GM19239 (cell line): ENCODE results near the gene SPG7.
"Not testable (repeated sequence)": the region's sequence is repeated elsewhere in the genome, so short reads cannot be mapped to it uniquely, and the experiment has no call there.

Source experiments
- DNase-seq: peaks from one replicate; pipeline ENCODE4 v3.0.0; 2011; ENCODE audit warnings: low spot score; ENCODE audit not compliant: insufficient read length
- FAIRE-seq: peaks from 2 replicates; lab custom pipeline; 2011; peaks lifted over from hg19 to GRCh38; lab: Jason Lieb, UNC

SPG7 gene

DNA sequence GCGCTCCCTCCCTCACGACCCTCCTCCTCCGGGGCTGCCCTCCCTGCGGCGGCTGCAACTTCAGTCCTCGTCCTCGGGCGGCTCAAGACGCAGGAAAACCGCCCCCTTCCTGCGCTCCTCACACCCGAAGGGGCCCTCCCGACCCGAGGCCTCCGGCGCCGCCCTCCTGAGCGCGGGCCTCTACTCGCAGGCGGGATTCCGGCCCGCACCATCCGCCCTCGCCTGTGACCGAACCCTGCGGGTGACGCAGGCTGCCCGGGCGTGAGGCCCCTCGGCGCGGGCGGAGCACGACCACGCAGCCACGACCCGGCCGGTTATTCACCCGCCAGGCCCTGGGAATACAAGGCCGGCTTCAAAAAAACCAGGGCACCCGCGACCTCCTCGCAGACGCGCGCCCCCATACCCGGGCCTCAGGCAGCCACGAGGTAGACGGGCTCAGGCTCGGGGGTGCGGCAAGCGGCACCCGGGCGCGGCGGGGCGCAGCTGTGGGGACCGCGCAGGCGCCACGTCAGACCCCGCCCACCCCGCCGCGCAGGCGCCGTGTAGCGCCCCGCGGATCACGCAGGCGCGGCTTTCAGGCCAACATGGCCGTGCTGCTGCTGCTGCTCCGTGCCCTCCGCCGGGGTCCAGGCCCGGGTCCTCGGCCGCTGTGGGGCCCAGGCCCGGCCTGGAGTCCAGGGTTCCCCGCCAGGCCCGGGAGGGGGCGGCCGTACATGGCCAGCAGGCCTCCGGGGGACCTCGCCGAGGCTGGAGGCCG is at the start of gene SPG7:
TSS of gene SPG7 (plus strand) at position 570 of the 757 bp plus-strand sequence. CDS start at position 585, 15 bp downstream.
- FAIRE-seq = peak; percentile 48

DNA sequence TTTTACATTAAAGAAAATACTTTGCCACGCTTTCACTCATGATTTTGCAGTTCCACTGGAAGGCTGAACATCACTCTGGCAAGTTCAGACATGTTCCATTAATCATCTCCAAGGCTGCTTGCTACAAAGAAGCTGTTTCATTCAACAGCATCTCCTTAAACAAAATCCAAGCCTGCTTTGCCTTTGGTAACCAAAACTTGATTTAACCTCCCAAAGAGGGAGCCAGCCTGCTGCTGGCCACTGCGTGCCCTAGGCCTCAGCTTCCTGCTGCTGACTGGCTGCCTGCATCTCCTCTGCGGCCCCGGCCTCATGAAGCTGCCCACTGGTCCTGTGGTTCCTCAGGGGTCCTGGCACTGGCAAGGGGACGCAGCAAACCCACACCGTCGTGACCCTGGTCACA is 49.7 kb upstream of the SPG7 start:
- FAIRE-seq (no peak), DNase-seq (no peak)

More for the DNA sequence above, at the start of gene SPG7:
- peak; percentile 95 for DNase-seq

DNA sequence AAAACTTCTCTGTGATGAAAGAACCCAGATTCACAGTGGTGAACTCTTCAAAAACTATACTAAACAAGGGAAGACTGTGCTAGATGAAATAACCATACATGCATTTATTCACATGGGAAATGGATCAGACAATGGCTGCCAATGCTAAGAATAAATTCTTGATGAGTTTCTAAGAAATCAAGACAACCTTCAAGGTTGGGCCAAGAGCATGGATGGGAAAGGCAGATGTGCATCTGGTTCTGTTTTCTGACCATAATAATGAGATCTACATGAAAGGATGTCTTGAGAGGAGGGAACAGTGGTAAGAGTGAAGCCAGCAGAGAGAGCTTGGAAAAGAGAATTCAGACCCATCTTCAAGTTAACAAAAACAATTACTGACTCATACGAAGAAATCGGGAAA is 49.2 kb upstream of the SPG7 start:
- no peak for FAIRE-seq
- no peak for DNase-seq

DNA sequence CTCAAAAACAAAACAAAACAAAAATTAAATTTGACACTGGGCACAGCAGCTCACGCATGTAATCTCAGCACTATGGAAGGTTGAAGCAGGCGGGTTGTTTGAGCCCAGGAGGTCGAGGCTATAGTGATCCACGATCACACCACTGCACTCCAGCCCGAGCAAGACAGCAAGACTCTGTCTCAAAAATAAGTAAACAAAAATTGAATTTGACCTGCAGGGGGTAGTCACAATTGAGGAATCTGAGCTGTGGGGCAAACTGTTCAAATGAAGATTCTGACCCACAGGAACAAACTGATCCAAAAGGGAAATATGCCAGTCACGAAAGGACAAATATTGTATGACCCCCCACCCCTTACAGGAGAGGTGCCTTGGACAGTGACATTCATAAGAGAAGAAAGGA is 47.6 kb upstream of the SPG7 start:
- no peak for DNase-seq
- no peak for FAIRE-seq

DNA sequence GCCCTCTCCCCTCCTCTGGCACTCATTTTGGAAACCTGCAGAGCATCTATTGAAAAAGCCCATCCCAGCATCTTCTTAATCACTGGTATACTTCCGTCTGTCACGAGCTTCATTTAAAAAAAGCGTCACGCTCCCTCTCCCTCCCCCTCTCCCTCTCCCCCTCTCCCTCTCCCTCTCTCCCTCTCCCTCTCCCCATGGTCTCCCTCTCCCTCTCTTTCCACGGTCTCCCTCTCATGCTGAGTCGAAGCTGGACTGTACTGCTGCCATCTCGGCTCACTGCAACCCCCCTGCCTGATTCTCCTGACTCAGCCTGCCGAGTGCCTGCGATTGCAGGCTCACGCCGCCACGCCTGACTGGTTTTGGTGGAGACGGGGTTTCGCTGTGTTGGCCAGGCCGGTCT is 46.3 kb upstream of the SPG7 start:
- DNase-seq, FAIRE-seq: not testable (repeated sequence)

DNA sequence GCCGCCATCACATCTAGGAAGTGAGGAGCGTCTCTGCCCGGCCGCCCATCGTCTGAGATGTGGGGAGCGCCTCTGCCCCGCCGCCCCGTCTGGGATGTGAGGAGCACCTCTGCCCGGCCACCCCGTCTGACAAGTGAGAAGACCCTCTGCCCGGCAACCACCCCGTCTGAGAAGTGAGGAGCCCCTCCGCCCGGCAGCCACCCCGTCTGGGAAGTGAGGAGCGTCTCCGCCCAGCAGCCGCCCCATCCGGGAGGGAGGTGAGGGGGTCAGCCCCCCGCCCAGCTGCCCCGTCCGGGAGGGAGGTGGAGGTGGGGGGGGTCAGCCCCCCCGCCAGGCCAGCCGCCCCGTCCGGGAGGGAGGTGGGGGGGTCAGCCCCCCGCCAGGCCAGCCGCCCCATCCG is 45.6 kb upstream of the SPG7 start:
- FAIRE-seq = not testable (repeated sequence)

DNA sequence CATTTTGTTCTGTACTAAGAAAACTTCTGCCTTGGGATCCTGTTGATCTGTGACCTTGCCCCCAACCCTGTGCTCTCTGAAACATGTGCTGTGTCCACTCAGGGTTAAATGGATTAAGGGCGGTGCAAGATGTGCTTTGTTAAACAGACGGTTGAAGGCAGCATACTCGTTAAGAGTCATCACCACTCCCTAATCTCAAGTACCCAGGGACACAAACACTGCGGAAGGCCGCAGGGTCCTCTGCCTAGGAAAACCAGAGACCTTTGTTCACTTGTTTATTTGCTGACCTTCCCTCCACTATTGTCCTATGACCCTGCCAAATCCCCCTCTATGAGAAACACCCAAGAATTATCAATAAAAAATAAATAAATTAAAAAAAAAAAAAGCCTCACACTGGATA is 44.9 kb upstream of the SPG7 start:
- not testable (repeated sequence) for DNase-seq, FAIRE-seq

More for the DNA sequence above, 45.6 kb upstream of the SPG7 start:
- DNase-seq = not testable (repeated sequence)

DNA sequence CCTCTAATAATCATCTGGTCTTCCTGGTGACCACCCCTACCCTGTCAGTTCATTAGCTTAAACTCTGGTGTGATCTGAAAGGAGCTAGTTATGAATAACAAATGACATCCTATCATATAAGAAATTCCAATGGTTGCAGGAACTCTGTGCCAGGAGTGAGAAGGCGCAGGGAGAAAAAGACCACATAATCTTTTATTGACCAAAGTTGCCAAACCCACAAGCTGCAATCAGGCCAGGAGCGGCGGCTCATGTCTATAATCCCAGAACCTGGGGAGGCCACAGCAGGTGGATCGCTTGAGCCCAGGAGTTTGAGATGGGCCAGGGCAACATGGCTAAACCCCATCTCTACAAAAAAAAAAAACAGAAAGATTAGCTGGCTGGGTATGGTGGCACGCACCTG is 41.3 kb upstream of the SPG7 start:
- DNase-seq (no peak), FAIRE-seq (no peak)

DNA sequence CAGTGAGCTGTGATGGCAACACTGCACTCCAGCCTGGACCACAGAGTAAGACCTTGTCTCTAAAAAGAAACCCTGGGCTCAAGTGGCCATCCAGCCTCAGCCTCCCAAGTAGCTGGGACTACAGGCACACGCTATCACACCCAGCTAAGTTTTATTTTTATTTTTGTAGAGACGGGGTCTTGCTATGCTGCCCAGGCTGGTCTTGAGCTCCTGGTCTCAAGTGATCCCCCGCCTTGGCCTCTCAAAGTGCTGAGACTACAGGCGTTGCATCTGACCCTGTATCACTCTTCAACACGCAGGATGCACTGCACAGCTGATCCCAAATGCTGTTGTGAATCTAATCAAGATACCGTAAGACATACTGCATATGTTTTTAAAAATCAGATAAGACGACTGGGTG is 40.8 kb upstream of the SPG7 start:
- no peak for FAIRE-seq
- DNase-seq = no peak

DNA sequence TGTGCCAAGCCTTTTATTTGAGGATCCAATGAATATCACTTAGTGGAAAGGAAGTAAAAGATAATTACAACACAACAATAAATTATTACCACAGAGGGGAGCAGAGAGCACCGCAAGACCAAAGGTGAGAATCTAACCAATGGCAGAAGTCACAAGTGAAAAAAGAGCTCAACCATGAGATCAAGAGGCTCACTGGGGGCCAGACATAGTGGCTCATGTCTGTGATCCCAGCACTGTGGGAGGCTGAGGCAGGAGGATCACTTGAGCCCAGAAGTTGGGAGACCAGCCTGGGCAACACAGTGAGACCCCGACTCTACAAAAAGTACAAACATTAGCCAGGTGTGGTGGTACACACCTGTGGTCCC is 35.5 kb upstream of the SPG7 start:
- FAIRE-seq (no peak), DNase-seq (no peak)

DNA sequence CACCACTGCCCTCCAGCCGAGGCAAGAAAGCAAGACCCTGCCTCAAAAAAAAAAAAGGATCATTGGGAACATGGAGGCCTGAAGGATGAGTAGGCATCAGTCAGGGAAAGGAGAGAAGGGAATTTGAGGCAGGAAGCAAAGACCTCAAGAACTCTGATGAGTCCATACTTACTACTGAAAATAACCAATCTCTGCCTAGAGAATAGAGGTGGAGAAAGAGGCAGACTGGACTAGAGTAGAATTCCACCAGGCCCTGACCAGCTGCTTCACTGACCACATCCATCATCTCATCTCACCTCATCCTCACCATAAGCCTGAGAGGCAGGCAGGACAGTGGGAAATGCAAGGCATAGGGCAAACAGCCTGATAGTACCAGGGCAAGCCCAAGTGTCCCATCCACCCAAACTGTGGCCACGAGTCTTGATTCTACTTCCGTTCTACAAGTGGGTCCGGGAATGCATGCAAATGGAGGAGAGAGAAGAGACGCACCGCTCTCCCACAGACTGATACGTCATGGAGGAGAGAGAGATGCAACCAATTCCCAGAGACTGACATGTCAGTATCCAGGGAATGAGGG is 35.0 kb upstream of the SPG7 start:
- FAIRE-seq (no peak), DNase-seq (no peak)

DNA sequence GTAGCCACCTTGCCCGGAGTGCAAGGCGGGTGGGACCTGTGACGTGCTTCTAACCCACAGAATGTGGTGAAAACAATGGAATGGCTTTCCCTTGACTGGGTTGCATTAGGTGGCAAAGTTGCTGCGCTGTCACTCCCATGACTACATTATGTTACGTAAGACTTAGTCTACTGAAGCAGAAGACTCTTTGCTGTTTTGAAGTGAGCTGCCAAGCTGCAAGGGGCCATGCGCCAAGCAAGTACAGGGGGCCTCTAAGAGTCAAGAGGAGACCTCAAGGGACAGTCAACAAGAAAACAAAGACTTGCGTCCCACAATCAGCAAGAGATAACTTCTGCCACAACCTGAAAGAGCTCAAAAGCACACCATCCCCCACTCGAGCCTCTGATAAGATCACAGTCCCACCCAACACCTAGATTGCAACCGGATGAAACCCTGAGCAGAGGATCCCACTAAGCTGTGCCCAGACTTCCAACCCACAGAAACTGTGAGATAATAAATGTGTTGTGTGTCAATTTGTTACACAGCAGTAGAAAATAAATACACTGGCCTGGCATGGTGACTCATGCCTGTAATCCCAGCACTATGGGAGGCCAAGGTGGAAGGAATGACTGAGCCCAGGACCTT is 34.3 kb upstream of the SPG7 start:
- DNase-seq = no peak
- no peak for FAIRE-seq

DNA sequence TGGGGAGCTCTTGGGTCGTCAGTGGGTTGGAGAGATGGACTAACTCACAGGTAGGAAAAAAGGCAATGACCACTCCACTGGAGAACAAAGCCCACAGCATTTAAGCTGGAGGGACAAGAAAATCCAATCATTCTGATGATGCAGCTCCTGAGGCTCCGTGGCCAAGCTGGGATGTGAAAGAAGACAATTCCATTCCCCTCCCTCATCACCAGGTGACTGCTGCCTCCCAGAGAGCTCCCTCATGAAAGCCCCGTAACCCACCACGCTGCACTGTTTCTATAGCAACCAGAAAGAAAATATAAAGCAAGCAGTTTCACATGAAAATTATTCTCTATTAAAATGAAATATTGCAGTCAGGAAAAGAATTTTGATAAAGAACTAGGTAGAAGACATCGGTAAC is 33.1 kb upstream of the SPG7 start:
- FAIRE-seq (no peak), DNase-seq (no peak)

DNA sequence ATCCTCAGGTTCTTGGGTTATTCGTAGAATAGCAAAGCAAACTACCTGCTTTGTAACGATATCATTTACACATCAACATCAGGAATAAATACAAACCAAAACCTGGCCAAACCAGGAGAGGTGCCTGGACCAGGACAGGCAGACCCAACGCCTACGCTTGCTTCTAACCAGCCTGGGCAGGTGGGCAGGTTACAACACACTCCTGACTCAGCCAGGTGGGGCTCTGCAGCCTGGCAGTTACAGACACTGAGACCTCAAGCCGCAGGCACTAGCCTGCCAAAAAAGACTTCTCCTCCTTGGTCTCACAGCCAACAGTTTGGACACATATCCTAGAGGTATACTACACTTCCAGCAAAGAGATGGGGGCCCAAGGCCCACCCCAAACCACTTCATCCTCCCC is 31.8 kb upstream of the SPG7 start:
- FAIRE-seq = peak; percentile 33
- no peak for DNase-seq

DNA sequence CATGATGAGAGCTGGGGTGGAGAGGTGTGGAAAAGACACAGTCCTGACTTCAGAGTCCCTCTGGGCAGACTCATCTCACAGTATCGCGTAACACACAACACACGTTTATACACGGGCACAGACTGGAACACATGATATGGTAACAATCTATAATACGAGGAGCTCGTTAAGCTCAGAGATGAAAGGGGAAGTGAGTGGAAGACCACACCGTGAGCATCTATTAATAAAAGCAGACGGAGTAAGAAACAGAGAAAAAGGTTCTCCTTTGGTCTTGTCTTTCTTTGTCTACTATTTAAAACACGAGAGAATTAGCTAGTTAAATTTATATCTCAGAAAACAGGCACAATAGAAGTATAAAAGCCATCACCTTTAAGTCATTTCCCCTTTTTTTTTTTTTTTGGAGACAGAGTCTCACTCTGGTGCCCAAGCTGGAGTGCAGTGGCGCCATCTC is 31.4 kb upstream of the SPG7 start:
- FAIRE-seq = no peak
- DNase-seq = no peak

DNA sequence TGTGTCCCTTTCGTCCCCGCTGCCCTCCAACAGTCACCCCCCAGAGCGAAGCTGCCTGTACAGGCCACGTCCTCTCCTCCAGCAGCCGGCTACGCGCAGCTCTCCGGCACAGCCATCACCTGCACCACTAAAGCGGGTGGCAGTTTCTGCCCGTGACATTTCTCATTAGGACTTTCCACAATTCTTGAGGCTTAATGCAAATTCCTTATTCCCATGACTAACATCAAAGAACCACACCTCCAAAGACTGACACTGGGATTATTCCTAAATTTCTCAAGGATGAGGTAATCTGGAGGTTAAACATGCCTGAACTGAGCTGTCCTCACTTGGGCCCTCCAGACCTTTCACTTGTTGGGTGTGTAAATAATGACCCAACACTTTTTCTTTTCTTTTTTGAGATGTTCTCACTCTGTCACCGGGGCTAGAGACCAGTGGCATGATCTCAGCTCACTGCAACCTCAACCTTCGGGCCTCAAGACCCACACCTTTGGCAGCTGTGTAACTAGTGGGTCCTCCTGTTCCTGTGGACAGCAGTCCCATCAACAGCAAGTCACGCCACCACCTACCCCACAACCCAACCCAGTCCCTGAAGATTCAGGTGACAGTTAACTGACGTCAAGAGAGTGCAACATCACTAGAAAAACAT is 29.5 kb upstream of the SPG7 start:
- DNase-seq (no peak), FAIRE-seq (no peak)

DNA sequence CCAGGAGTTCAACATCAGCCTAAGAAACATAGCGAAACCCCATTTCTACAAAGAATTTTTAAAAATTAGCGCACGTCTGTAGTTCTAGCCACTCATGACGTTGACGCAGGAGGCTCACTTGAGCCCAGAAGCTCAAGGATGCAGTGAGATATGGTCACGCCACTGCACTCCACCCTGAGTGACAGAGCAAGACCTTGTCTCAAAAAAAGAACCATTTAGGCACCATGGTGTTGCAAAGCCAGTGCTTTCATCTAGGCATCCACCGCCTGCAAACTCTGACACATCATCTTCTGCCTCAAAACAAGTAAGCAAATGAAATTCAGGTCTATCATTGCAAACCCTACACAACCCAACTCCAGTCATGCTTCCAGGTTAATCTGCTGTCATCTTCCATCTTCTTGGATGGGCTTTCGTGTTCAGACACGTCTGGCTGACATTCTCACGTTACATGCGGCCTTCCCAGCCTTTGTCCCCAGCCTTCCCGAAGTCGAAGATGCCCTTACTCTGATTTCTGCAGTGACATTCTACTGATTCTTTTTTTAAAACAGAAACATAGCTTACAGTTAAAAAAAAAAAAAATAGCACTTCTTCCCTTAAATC is 26.7 kb upstream of the SPG7 start:
- no peak for FAIRE-seq
- no peak for DNase-seq

DNA sequence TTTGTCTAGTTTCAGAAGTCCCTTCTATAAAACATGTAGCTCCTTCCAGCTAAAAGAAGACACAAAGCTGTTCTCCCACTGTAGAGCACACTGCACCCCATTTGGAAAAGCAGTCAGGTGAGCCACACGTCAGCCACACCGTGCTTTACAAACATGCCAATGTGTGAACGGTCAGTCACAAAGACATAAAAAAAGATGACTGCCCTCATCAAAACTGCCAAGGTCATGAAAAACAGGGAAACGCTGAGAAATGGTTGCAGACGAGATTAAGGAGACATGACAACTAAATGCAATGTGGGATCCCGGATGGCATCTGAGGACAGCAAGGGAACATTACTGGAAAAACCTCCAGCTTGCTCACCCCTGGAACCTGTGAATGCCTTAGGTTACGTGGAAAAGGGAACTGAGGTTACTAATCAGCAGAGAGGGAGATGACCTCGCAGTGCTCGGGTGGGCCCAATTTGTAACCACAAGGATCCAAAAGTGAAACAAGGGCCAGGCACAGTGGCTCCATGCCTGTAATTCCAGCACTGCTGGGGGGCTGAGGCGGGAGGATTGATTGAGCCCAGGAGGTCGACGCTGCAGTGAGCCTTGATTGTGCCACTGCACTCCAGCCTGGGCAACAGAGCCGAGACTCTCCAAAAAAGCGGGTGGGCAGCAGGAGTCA is 25.9 kb upstream of the SPG7 start:
- no peak for DNase-seq
- FAIRE-seq = no peak

DNA sequence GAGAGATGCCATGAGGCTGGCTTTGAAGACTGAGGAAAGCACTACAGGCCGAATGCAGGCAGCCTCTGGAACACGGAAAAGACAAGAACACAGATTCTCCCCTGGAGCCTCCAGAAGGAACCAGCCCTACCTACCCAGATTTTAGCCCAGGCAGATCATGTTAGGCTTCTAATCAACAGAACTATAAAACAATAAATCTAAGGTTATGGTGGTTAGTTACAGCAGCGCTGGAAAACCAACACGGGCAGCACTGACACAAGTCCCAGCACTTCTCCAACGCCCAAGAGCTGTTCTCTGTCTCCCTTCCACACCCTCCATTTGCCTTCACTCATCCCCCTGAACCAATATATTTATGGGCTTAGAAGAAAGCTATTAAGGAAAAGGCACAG is 25.4 kb upstream of the SPG7 start:
- no peak for DNase-seq

DNA sequence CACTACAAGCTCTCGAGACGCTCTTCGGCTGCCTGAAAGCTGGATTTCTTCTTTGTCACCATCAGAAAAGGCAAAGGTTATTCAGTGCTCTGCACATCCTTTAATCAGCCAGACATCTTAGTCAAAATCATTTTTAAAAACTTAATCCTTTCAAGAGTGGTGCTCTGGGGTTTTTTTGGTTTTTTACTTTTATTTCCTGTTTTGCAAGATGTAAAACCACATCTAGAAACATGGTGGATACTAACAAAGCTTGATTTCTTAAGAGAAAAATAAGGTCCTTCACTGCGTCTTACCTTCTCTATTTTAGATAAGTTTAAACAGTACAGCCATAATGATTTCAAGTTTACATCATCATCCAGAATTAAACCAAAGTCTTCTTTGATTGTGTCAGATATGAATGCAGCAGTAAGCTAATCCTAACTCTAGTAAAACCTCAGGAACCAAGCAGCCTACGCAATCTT is 24.1 kb upstream of the SPG7 start:
- FAIRE-seq (no peak), DNase-seq (no peak)

More for the DNA sequence above, 25.4 kb upstream of the SPG7 start:
- FAIRE-seq = no peak
